Chondrocyte (in vitro differentiated cells): ENCODE measurements around the gene GATB. TPM values are rescaled to one million over a fixed set of nuclear protein-coding genes. Genes with fewer than 3 reads are reported as not detected.

Experiments used
- DNase-seq: peaks from one replicate; pipeline ENCODE4 v3.0.0; 2021; ENCODE audit warnings: mixed read lengths, low spot score
- H3K27ac Mint-ChIP-seq: one replicate; pipeline ENCODE4 v1.8.0; 2021; ENCODE audit warnings: mild to moderate bottlenecking, moderate library complexity, mixed read lengths; ENCODE audit not compliant: unreplicated experiment
- H3K27me3 Mint-ChIP-seq: 2 replicates; pipeline ENCODE4 v1.8.0; 2021; ENCODE audit warnings: low read depth, mixed read lengths
- H3K36me3 Mint-ChIP-seq: 2 replicates; pipeline ENCODE4 v1.8.0; 2021; ENCODE audit warnings: low read depth, mixed read lengths
- H3K4me1 Mint-ChIP-seq: 2 replicates; pipeline ENCODE4 v1.8.0; 2021; ENCODE audit warnings: low read depth, mild to moderate bottlenecking, mixed read lengths
- H3K4me3 Mint-ChIP-seq: one replicate; pipeline ENCODE4 v1.8.0; 2021; ENCODE audit warnings: mild to moderate bottlenecking, moderate library complexity, mixed read lengths; ENCODE audit not compliant: unreplicated experiment
- H3K9me3 Mint-ChIP-seq: 2 replicates; pipeline ENCODE4 v1.8.0; 2021; ENCODE audit warnings: low read depth, mixed read lengths
- total RNA-seq: library from RNA; stranded (reverse); gene quantifications from 3 replicates; pipeline ENCODE4 v1.2.1, GENCODE V29; 2021
- TF ChIP-seq, protein P1 (sequence below): fragments of 200-600 bp; sonication (generic); IDR thresholded peaks from 2 replicates; pipeline ENCODE4 v1.5.0; 2021; ENCODE audit warnings: antibody characterized with exemption, mild to moderate bottlenecking, moderate library complexity

Gene GATB
- total RNA-seq, 1 donor from 2014 or later, result 9.2 TPM

DNA sequence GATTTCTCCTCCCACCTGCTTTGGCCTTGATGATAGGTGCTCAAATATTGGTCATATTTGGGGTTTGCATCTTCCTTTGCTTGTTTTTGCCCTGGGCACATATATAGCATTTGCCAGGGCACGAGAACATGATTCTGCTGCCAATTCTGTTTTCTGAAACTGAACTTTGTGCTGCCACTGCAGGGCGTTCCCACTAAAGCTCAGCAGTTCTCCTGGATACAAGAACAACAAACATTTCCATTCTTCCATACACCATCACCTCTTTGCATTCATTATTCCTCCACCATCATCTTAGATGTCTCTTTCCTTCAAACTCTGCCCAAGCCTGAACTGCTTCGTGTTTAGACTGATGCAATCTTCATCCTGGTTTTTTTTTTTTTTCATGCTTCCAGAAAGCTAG lies 36.3 kb upstream of the GATB start:
- Mint-ChIP-seq H3K9me3 (no peaks in the 10 kb centered on the region), H3K4me1 (peaks cover 8% of the 10 kb centered on the region), H3K27me3 (peaks cover 3% of the 10 kb centered on the region), H3K4me3 (no peak overlapping the region), H3K36me3 (no peaks in the 10 kb centered on the region), H3K27ac (peak overlapping the region; percentile 46)
- DNase-seq, result no peak
- TF ChIP-seq, protein P1, sequence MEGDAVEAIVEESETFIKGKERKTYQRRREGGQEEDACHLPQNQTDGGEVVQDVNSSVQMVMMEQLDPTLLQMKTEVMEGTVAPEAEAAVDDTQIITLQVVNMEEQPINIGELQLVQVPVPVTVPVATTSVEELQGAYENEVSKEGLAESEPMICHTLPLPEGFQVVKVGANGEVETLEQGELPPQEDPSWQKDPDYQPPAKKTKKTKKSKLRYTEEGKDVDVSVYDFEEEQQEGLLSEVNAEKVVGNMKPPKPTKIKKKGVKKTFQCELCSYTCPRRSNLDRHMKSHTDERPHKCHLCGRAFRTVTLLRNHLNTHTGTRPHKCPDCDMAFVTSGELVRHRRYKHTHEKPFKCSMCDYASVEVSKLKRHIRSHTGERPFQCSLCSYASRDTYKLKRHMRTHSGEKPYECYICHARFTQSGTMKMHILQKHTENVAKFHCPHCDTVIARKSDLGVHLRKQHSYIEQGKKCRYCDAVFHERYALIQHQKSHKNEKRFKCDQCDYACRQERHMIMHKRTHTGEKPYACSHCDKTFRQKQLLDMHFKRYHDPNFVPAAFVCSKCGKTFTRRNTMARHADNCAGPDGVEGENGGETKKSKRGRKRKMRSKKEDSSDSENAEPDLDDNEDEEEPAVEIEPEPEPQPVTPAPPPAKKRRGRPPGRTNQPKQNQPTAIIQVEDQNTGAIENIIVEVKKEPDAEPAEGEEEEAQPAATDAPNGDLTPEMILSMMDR, result no peak

DNA sequence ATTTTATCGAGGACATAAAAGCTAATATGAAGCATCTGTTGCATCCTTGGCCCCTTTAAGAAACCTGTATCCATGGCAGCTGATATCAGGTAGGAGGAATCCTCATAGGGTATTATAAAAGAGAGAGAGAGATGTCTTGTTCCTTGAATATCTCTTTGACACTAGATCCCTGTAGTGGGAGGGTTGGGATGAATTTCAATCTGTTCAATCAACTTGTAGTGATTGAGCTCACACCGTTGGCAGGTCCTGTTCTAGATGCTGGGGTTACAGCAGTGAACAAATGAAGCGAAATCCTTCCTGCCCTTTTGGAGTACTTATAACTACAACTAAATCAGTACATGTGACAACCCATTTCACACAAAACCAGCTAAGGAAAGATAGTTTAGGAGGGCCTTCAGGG lies 35.3 kb upstream of the GATB start:
- Mint-ChIP-seq H3K4me1 (peaks cover 8% of the 10 kb centered on the region), H3K27me3 (peaks cover 3% of the 10 kb centered on the region), H3K9me3 (no peaks in the 10 kb centered on the region), H3K4me3 (no peak overlapping the region), H3K36me3 (no peaks in the 10 kb centered on the region), H3K27ac (no peak overlapping the region)
- no peak for DNase-seq
- TF ChIP-seq, protein P1, result no peak

DNA sequence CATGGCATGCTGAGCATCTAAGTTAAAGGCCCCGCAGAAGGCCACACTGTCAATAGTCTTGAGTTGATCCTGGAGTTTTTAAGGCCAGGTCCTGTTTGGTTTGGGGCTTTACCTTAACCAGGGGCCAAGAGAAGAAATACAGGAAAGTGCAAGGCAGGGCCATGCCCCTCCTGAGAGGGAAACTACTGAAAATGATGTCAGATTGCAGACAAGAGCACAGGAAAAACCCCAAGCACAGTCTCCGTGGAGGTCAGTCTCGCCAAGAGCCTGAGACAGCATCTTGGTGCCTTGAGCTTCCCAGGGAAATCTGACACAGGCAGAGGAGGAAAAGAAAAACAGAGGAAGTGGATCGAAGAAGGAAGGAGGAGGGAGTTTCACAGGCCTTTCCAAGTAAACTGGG lies 32.2 kb upstream of the GATB start:
- no peak overlapping the region for H3K27ac Mint-ChIP-seq
- H3K4me3 Mint-ChIP-seq, result no peak overlapping the region
- DNase-seq, result no peak
- H3K27me3 Mint-ChIP-seq, result peaks cover 14% of the 10 kb centered on the region
- H3K36me3 Mint-ChIP-seq, result no peaks in the 10 kb centered on the region
- H3K4me1 Mint-ChIP-seq, result peaks cover 8% of the 10 kb centered on the region
- H3K9me3 Mint-ChIP-seq, result no peaks in the 10 kb centered on the region
- TF ChIP-seq, protein P1, result no peak

DNA sequence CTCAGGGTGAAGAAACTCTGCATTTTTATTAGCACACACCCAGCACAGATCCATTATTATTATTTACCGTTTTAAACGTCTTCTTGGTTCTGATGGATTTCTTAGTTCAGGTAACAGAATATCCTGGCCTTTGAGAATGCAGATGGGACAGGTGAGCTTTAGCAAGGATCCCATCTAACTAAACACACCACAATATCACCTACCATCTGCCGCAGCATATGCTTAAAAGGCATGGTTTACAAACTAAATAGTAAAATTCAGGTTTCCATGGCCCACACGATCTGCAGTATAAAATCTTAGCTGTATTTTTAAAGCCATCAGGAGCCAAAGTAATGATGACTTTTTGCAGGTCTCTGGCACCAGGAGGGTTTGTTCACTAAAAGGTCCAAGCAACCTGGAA lies 31.7 kb upstream of the GATB start:
- H3K9me3 Mint-ChIP-seq, result no peaks in the 10 kb centered on the region
- no peak overlapping the region for H3K4me3 Mint-ChIP-seq
- H3K4me1 Mint-ChIP-seq, result peaks cover 7% of the 10 kb centered on the region
- H3K36me3 Mint-ChIP-seq, result no peaks in the 10 kb centered on the region
- H3K27me3 Mint-ChIP-seq, result peaks cover 14% of the 10 kb centered on the region
- H3K27ac Mint-ChIP-seq, result no peak overlapping the region
- DNase-seq, result no peak
- TF ChIP-seq, protein P1, result no peak

DNA sequence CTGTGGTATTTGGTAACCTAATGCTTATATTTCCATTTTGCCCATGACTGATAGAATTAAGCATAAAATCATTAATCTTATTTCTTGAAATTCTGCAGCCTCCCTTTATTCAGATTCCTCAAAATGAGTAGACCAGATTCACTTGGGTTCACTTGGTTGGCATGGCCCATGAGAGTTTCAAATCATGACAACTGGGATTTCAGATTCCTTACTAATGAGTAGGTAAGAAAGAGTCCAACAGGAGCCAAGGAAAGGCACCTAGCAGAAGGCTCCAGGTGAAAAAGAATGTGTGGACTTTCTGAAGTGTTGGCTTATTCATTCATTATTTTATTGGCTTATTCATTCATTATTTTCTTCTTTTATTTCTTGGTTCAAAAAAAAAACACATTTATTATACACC lies 27.2 kb upstream of the GATB start:
- Mint-ChIP-seq H3K4me3 (no peak overlapping the region), H3K27me3 (peaks cover 13% of the 10 kb centered on the region), H3K4me1 (no peaks in the 10 kb centered on the region), H3K9me3 (no peaks in the 10 kb centered on the region), H3K27ac (no peak overlapping the region), H3K36me3 (no peaks in the 10 kb centered on the region)
- DNase-seq, result no peak
- TF ChIP-seq, protein P1, result no peak
